Vagina (tissue), 2 donors: ENCODE results near the gene GALNT9. TPM values are rescaled to one million over a fixed set of nuclear protein-coding genes. Genes with fewer than 3 reads are reported as not detected.

Experiments
- DNase-seq, 2 donors: peaks; one replicate each; pipeline ENCODE4 v3.0.0-alpha.2; 2017; ENCODE audit errors: extremely low spot score in 2 of 2
- H3K27ac ChIP-seq: fragments of 200-600 bp; sonication (generic); one replicate; pipeline ENCODE4 v1.5.1; 2019
- H3K27me3 ChIP-seq: fragments of 200-600 bp; sonication (generic); one replicate; pipeline ENCODE4 v1.5.1; 2019
- H3K36me3 ChIP-seq, 2 donors: fragments of 200-600 bp; sonication (generic); one replicate each; pipeline ENCODE4 v1.5.1; 2017 to 2019
- H3K4me1 ChIP-seq: fragments of 200-600 bp; sonication (generic); one replicate; pipeline ENCODE4 v1.5.1; 2019
- H3K4me3 ChIP-seq, 2 donors: fragments of 200-600 bp; sonication (generic); 1 replicate in 1 of 2; 2 replicates in 1 of 2; pipeline ENCODE4 v1.5.1; 2016 to 2019
- H3K9me3 ChIP-seq: fragments of 200-600 bp; sonication (generic); one replicate; pipeline ENCODE4 v1.5.1; 2019
- CTCF ChIP-seq, 3 experiments: fragments of 450-650 bp in 2 of 3; fragments of 200-600 bp in 1 of 3; sonication (generic) in 1 of 3; IDR thresholded peaks; one replicate each; pipeline ENCODE4 v1.5.1; 2017 to 2019; ENCODE audit warnings: antibody characterized with exemption in 3 of 3, mild to moderate bottlenecking in 2 of 3, moderate library complexity in 2 of 3
- POLR2A ChIP-seq, 2 donors: fragments of 450-650 bp; IDR thresholded peaks; one replicate each; pipeline ENCODE4 v1.6.1; 2017; ENCODE audit warnings: antibody characterized with exemption in 2 of 2, mild to moderate bottlenecking in 2 of 2, moderate library complexity in 2 of 2
- POLR2AphosphoS5 ChIP-seq, 2 donors: sonication (generic); formaldehyde crosslinking; IDR thresholded peaks; one replicate each; pipeline ENCODE4 v1.9.0; 2017; ENCODE audit warnings: antibody characterized with exemption in 2 of 2, mild to moderate bottlenecking in 2 of 2, low read depth in 1 of 2; ENCODE audit not compliant: insufficient read depth in 1 of 2
- intact Hi-C: fragments of 100-400 bp; cut with DNase I; formaldehyde crosslinking; loops from one replicate; pipeline ENCODE4 v1.15.1; 2023
- total RNA-seq: library from RNA; depleted of rRNA; stranded (reverse); fragments of >200 nt; gene quantifications from one replicate; pipeline ENCODE4 v1.2.3, GENCODE V29; 2016

GALNT9 gene
- total RNA-seq, 1 donor from 2014 or later, result 1.5 TPM

- Histone ChIP-seq H3K4me3 (no peak overlapping the region), H3K36me3 (no peaks in the 10 kb centered on the region), H3K9me3 (no peaks in the 10 kb centered on the region), H3K27me3 (peaks cover 5% of the 10 kb centered on the region), H3K4me1 (peaks cover 8% of the 10 kb centered on the region), H3K27ac (no peak overlapping the region)
- intact Hi-C loops, result no loop called here
- TF ChIP-seq CTCF (IDR thresholded peaks at IDR 0.05) (no peak), POLR2A (IDR thresholded peaks at IDR 0.05) (no peak), POLR2AphosphoS5 (IDR thresholded peaks at IDR 0.05; ENCODE audit: insufficient read depth in 1 of 2, low read depth in 1 of 2) (no peak)
- DNase-seq, result no peak
Observed at GRCh38 chr12:132166093-132166492, 163.3 kb downstream of the GALNT9 start.

- Histone ChIP-seq H3K27ac (no peak overlapping the region), H3K36me3 (no peaks in the 10 kb centered on the region), H3K4me1 (peaks cover 8% of the 10 kb centered on the region), H3K4me3 (no peak overlapping the region), H3K9me3 (no peaks in the 10 kb centered on the region), H3K27me3 (peaks cover 5% of the 10 kb centered on the region)
- TF ChIP-seq CTCF (IDR thresholded peaks at IDR 0.05), result no peak
- TF ChIP-seq POLR2A (IDR thresholded peaks at IDR 0.05), result no peak
- no peak for DNase-seq
- intact Hi-C loops, result no loop called here
Observed at GRCh38 chr12:132165584-132165983, 163.8 kb downstream of the GALNT9 start.

GRCh38 chr12:132164426-132164825 lies 165.0 kb downstream of the GALNT9 start:
- Histone ChIP-seq H3K9me3 (no peaks in the 10 kb centered on the region), H3K36me3 (no peaks in the 10 kb centered on the region), H3K4me1 (peaks cover 8% of the 10 kb centered on the region), H3K27me3 (peaks cover 5% of the 10 kb centered on the region), H3K4me3 (no peak overlapping the region), H3K27ac (no peak overlapping the region)
- no peak for TF ChIP-seq POLR2A (IDR thresholded peaks at IDR 0.05)
- no peak for TF ChIP-seq POLR2AphosphoS5 (IDR thresholded peaks at IDR 0.05; ENCODE audit: insufficient read depth in 1 of 2, low read depth in 1 of 2)
- no peak for TF ChIP-seq CTCF (IDR thresholded peaks at IDR 0.05)
- DNase-seq, result no peak
- intact Hi-C loops, result no loop called here

- no peaks in the 10 kb centered on the region for H3K9me3 ChIP-seq
- DNase-seq, result no peak
- no peak overlapping the region for H3K27ac ChIP-seq
- intact Hi-C loops, result no loop called here
- H3K36me3 ChIP-seq, result no peaks in the 10 kb centered on the region
- peaks cover 5% of the 10 kb centered on the region for H3K27me3 ChIP-seq
- TF ChIP-seq POLR2A (IDR thresholded peaks at IDR 0.05), result no peak
- TF ChIP-seq CTCF (IDR thresholded peaks at IDR 0.05), result no peak
- no peak for TF ChIP-seq POLR2AphosphoS5 (IDR thresholded peaks at IDR 0.05; ENCODE audit: insufficient read depth in 1 of 2, low read depth in 1 of 2)
- H3K4me1 ChIP-seq, result peaks cover 8% of the 10 kb centered on the region
- no peak overlapping the region for H3K4me3 ChIP-seq
Observed at GRCh38 chr12:132163911-132164288, 165.5 kb downstream of the GALNT9 start.

GRCh38 chr12:132163041-132163910 lies 166.1 kb downstream of the GALNT9 start:
- Histone ChIP-seq H3K36me3 (no peaks in the 10 kb centered on the region), H3K9me3 (no peaks in the 10 kb centered on the region), H3K4me1 (peaks cover 8% of the 10 kb centered on the region), H3K27ac (no peak overlapping the region), H3K27me3 (peaks cover 5% of the 10 kb centered on the region), H3K4me3 (peak overlapping the region in 1 of 2 donors; percentile 1)
- TF ChIP-seq CTCF (IDR thresholded peaks at IDR 0.05) (no peak), POLR2AphosphoS5 (IDR thresholded peaks at IDR 0.05; ENCODE audit: insufficient read depth in 1 of 2, low read depth in 1 of 2) (peak in 1 of 2 donors; percentile 2)
- intact Hi-C loops, result no loop called here
- DNase-seq, result no peak
